CD4-positive, alpha-beta T cell treated with Interleukin-2 at 100 ng/mL for 4 hours (primary cell): ENCODE data around the gene PRIM1.
"Not testable (repeated sequence)": the region's sequence is repeated elsewhere in the genome, so short reads cannot be mapped to it uniquely, and the experiment has no call there.

Source experiments
- DNase-seq: peaks from one replicate; pipeline ENCODE4 v3.0.0-alpha.2; 2020; ENCODE audit warnings: low spot score

The PRIM1 gene

GRCh38 chr12:56760460-56760859, 8.3 kb upstream of the PRIM1 start:
- no peak for DNase-seq

- DNase-seq, result no peak
Observed at GRCh38 chr12:56759263-56759908, 7.3 kb upstream of the PRIM1 start.

- no peak for DNase-seq
Observed at GRCh38 chr12:56758728-56759262, 6.7 kb upstream of the PRIM1 start.

- DNase-seq, result not testable (repeated sequence)
Observed at GRCh38 chr12:56757971-56758370, 5.8 kb upstream of the PRIM1 start.

GRCh38 chr12:56753566-56753965, 1.4 kb upstream of the PRIM1 start:
- DNase-seq, result no peak

GRCh38 chr12:56750596-56750995, 1.5 kb downstream of the PRIM1 start:
- not testable (repeated sequence) for DNase-seq

- DNase-seq, result no peak
Observed at GRCh38 chr12:56749853-56750252, 2.3 kb downstream of the PRIM1 start.

- DNase-seq, result no peak
Observed at GRCh38 chr12:56749359-56749758, 2.8 kb downstream of the PRIM1 start.

- no peak for DNase-seq
Observed at GRCh38 chr12:56728139-56728861, 23.8 kb downstream of the PRIM1 start.

GRCh38 chr12:56726196-56726675, 25.9 kb downstream of the PRIM1 start:
- DNase-seq, result not testable (repeated sequence)

- no peak for DNase-seq
Observed at GRCh38 chr12:56725723-56726102, 26.4 kb downstream of the PRIM1 start.

GRCh38 chr12:56724972-56725722, 27.0 kb downstream of the PRIM1 start, which contains the start of gene NACA:
Gene NACA (minus strand): TSS chr12:56725299. CDS start chr12:56724521, 778 bp downstream.
- peak; percentile 98 for DNase-seq

GRCh38 chr12:56724701-56724971, 27.5 kb downstream of the PRIM1 start:
- DNase-seq, result no peak

GRCh38 chr12:56723889-56724700, 28.0 kb downstream of the PRIM1 start:
- no peak for DNase-seq

- DNase-seq, result no peak
Observed at GRCh38 chr12:56723352-56723751, 28.8 kb downstream of the PRIM1 start.

- no peak for DNase-seq
Observed at GRCh38 chr12:56722832-56723231, 29.3 kb downstream of the PRIM1 start.

- DNase-seq, result no peak
Observed at GRCh38 chr12:56721721-56722120, 30.4 kb downstream of the PRIM1 start.

GRCh38 chr12:56721216-56721615, 30.9 kb downstream of the PRIM1 start:
- no peak for DNase-seq

GRCh38 chr12:56720731-56721151, 31.4 kb downstream of the PRIM1 start:
- DNase-seq, result no peak

GRCh38 chr12:56719056-56719455, 33.1 kb downstream of the PRIM1 start:
- DNase-seq, result no peak

GRCh38 chr12:56718636-56719035, 33.5 kb downstream of the PRIM1 start:
- no peak for DNase-seq

- DNase-seq, result no peak
Observed at GRCh38 chr12:56718149-56718548, 34.0 kb downstream of the PRIM1 start.
